SK-N-SH (cell line): ENCODE results near the gene STOX1. TPM values are rescaled to one million over a fixed set of nuclear protein-coding genes. Genes with fewer than 3 reads are reported as not detected.
"Not testable (repeated sequence)": the region's sequence is repeated elsewhere in the genome, so short reads cannot be mapped to it uniquely, and the experiment has no call there.

Source experiments
- CTCF ChIA-PET: fragments of 300-600, 350-600 bp; formaldehyde crosslinking; extraction: SDS; loops from one replicate; lab custom pipeline; 2021; lab: Yijun Ruan, JAX
- POLR2A ChIA-PET: fragments of 350-600 bp; sonication (Branson Sonifier 250); formaldehyde crosslinking; extraction: SDS; loops from one replicate; lab custom pipeline; 2020; ENCODE audit warnings: antibody characterized with exemption, inconsistent platforms; lab: Yijun Ruan, JAX
- DNase-seq: peaks from one replicate; pipeline ENCODE4 v3.0.0; 2012
- H2AFZ ChIP-seq: fragments of 200-600 bp; sonication (generic); 2 replicates; pipeline ENCODE4 v1.8.1; 2016; ENCODE audit warnings: antibody characterized with exemption, mild to moderate bottlenecking, low read depth
- H3F3A ChIP-seq: fragments of 200-600 bp; sonication (generic); replicated peaks from 2 replicates; pipeline ENCODE3; 2016; ENCODE audit warnings: antibody characterized with exemption, mild to moderate bottlenecking; ENCODE audit not compliant: insufficient read depth
- H3K27ac ChIP-seq, 2 experiments: fragments of 200-500 bp in 1 of 2; fragments of 200-600 bp in 1 of 2; sonication (Bioruptor generic) in 1 of 2; sonication (generic), shearing (Covaris generic) in 1 of 2; 2 replicates each; pipeline versions ENCODE4 v1.5.1 to v1.6.1; 2014 to 2016; ENCODE audit warnings: low read depth in 2 of 2, inconsistent platforms in 1 of 2, low read length in 1 of 2, mild to moderate bottlenecking in 1 of 2, mixed read lengths in 1 of 2
- H3K27me3 ChIP-seq: fragments of 200-600 bp; sonication (generic), shearing (Covaris generic); 2 replicates; pipeline ENCODE4 v1.6.1; 2016; ENCODE audit warnings: mixed run types; ENCODE audit not compliant: insufficient read depth
- H3K36me3 ChIP-seq, 2 experiments: fragments of 200-500 bp in 1 of 2; fragments of 200-600 bp in 1 of 2; sonication (Bioruptor generic) in 1 of 2; sonication (generic) in 1 of 2; replicated peaks in 1 of 2; 2 replicates each; pipeline versions ENCODE3 to v1.5.1; 2014 to 2016; ENCODE audit warnings: low read length in 1 of 2, mild to moderate bottlenecking in 1 of 2; ENCODE audit not compliant: insufficient read depth in 2 of 2, control insufficient read depth in 1 of 2
- H3K4me1 ChIP-seq, 2 experiments: fragments of 200-500 bp in 1 of 2; fragments of 200-600 bp in 1 of 2; sonication (Bioruptor generic) in 1 of 2; sonication (generic), shearing (Covaris generic) in 1 of 2; 2 replicates each; pipeline versions ENCODE4 v1.5.1 to v1.6.1; 2014 to 2016; ENCODE audit warnings: low read depth in 1 of 2, low read length in 1 of 2, mixed run types in 1 of 2; ENCODE audit not compliant: insufficient read depth in 2 of 2, control insufficient read depth in 1 of 2
- H3K4me2 ChIP-seq: fragments of 200-600 bp; sonication (generic), shearing (Covaris generic); 2 replicates; pipeline ENCODE4 v1.6.1; 2017; ENCODE audit warnings: mixed run types
- H3K4me3 ChIP-seq, 2 experiments: fragments of 200-500 bp in 1 of 2; fragments of 200-600 bp in 1 of 2; sonication (Bioruptor generic) in 1 of 2; sonication (generic), shearing (Covaris generic) in 1 of 2; 2 replicates each; pipeline versions ENCODE4 v1.5.1 to v1.8.1; 2014 to 2016; ENCODE audit warnings: low read depth in 2 of 2, inconsistent platforms in 1 of 2, low read length in 1 of 2, mild to moderate bottlenecking in 1 of 2, mixed read lengths in 1 of 2, moderate library complexity in 1 of 2
- H3K79me2 ChIP-seq: fragments of 200-600 bp; sonication (generic); 2 replicates; pipeline ENCODE4 v1.8.1; 2017; ENCODE audit warnings: mild to moderate bottlenecking; ENCODE audit not compliant: insufficient read depth
- H3K9ac ChIP-seq: fragments of 200-600 bp; sonication (generic); 2 replicates; pipeline ENCODE4 v1.6.1; 2017; ENCODE audit warnings: mixed run types
- H3K9me2 ChIP-seq: fragments of 200-600 bp; sonication (generic); 2 replicates; pipeline ENCODE4 v1.6.1; 2017; ENCODE audit warnings: mixed run types
- H3K9me3 ChIP-seq: fragments of 200-600 bp; sonication (generic); 2 replicates; pipeline ENCODE4 v1.6.1; 2017; ENCODE audit warnings: mixed run types, mild to moderate bottlenecking, moderate library complexity
- H4K20me1 ChIP-seq: fragments of 200-600 bp; sonication (generic); 2 replicates; pipeline ENCODE4 v1.6.1; 2017; ENCODE audit warnings: mild to moderate bottlenecking, mixed run types; ENCODE audit not compliant: insufficient read depth
- ELF1 ChIP-seq: IDR thresholded peaks from 2 replicates; pipeline ENCODE4 v1.4.0; 2012
- EP300 ChIP-seq, 2 experiments: IDR thresholded peaks; 2 replicates each; pipeline versions ENCODE4 v1.4.0 to v1.6.1; 2012; ENCODE audit warnings: borderline replicate concordance in 1 of 2, low read depth in 1 of 2, low read length in 1 of 2
- FOSL2 ChIP-seq: IDR thresholded peaks from 2 replicates; pipeline ENCODE4 v1.4.0; 2012; ENCODE audit warnings: low read depth, mild to moderate bottlenecking, moderate library complexity, borderline replicate concordance
- FOXM1 ChIP-seq: IDR thresholded peaks from 2 replicates; pipeline ENCODE4 v1.4.0; 2012; ENCODE audit warnings: low read depth, mild to moderate bottlenecking
- GATA2 ChIP-seq: sonication (generic); formaldehyde crosslinking; IDR thresholded peaks from 2 replicates; pipeline ENCODE4 v1.5.0; 2020; ENCODE audit warnings: mild to moderate bottlenecking, missing genetic modification reagents
- MEF2A ChIP-seq: IDR thresholded peaks from 2 replicates; pipeline ENCODE4 v1.4.0; 2012; ENCODE audit warnings: low read depth, borderline replicate concordance
- NFIC ChIP-seq: IDR thresholded peaks from 2 replicates; pipeline ENCODE4 v1.4.0; 2012; ENCODE audit warnings: borderline replicate concordance
- NRF1 ChIP-seq: IDR thresholded peaks from 2 replicates; pipeline ENCODE4 v1.6.1; 2012; ENCODE audit warnings: low read depth, mild to moderate bottlenecking, low read length
- POLR2AphosphoS5 ChIP-seq: IDR thresholded peaks from 2 replicates; pipeline ENCODE4 v1.6.1; 2012; ENCODE audit warnings: low read depth, low read length
- RAD21 ChIP-seq: IDR thresholded peaks from 2 replicates; pipeline ENCODE4 v1.6.1; 2012; ENCODE audit warnings: mild to moderate bottlenecking, low read length
- REST ChIP-seq: IDR thresholded peaks from 2 replicates; pipeline ENCODE4 v1.6.1; 2012; ENCODE audit warnings: mild to moderate bottlenecking, low read depth, low read length, moderate library complexity
- RXRA ChIP-seq: IDR thresholded peaks from 2 replicates; pipeline ENCODE4 v1.4.0; 2012; ENCODE audit warnings: low read depth, mild to moderate bottlenecking, borderline replicate concordance
- SMC3 ChIP-seq: IDR thresholded peaks from 2 replicates; pipeline ENCODE4 v1.6.1; 2012; ENCODE audit warnings: low read depth, low read length, improper control_type of control experiment
- WGBS: methylation state at CpG from one replicate; pipeline ENCODE4 v1.1.6; 2017; ENCODE audit warnings: low lambda C conversion rate; 5-methylcytosine and 5-hydroxymethylcytosine counted together
- polyA plus RNA-seq, 3 experiments: library from polyadenylated mRNA; depleted of rRNA; stranded (reverse); fragments of >200 nt; gene quantifications; 2 replicates each; pipeline ENCODE4 v1.2.3, GENCODE V29; 2012
- TF ChIP-seq, protein P1 (sequence below): IDR thresholded peaks from 2 replicates; pipeline ENCODE4 v1.4.0; 2012; ENCODE audit warnings: low read depth, borderline replicate concordance
- TF ChIP-seq, protein P2 (sequence below): fragments of 200-600 bp; sonication (generic); IDR thresholded peaks from 2 replicates; pipeline ENCODE4 v1.6.1; 2017; ENCODE audit warnings: antibody characterized with exemption, mild to moderate bottlenecking, moderate library complexity
- TF ChIP-seq, protein P3 (sequence below): fragments of 150-350 bp; IDR thresholded peaks from 2 replicates; pipeline ENCODE4 v1.6.1; 2016; ENCODE audit warnings: mild to moderate bottlenecking, low read depth, low read length

STOX1 gene
- polyA plus RNA-seq, 1 of the 3 experiments (the other 2 are of a cell fraction), result 0.13 TPM

GRCh38 chr10:68840650-68841049 is 13.3 kb downstream of the STOX1 start:
- H3K79me2 ChIP-seq, H3K4me2 ChIP-seq, H3K27ac ChIP-seq, CTCF ChIA-PET, H3K36me3 ChIP-seq, H3K9ac ChIP-seq, H4K20me1 ChIP-seq, H3K9me2 ChIP-seq, DNase-seq, H2AFZ ChIP-seq, H3K9me3 ChIP-seq, H3K4me1 ChIP-seq, H3F3A ChIP-seq, H3K27me3 ChIP-seq, H3K4me3 ChIP-seq, POLR2A ChIA-PET: not testable (repeated sequence)
- WGBS, result 98% methylated on average over 9 of the region's 9 CpGs

DNA sequence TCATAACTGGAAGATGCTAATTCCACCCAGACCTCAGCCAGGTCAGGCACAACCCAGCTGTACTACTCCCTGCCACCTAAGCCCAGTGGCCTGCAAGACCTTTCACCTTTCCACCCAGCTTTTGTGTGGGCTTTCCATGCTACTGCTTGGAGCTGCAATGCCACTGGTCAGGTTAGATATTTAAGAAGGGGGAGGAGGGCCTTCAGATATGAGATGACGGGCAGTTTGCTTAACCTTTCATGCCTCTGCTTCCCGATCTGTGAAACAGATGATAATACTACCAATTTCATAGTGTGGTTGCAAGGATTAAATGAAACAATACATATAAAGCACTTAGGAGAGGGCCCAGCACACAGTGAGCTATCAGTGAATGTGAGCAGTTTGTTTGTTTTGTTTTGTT is 20.9 kb downstream of the STOX1 start:
- CTCF ChIA-PET, result no interaction called here

DNA sequence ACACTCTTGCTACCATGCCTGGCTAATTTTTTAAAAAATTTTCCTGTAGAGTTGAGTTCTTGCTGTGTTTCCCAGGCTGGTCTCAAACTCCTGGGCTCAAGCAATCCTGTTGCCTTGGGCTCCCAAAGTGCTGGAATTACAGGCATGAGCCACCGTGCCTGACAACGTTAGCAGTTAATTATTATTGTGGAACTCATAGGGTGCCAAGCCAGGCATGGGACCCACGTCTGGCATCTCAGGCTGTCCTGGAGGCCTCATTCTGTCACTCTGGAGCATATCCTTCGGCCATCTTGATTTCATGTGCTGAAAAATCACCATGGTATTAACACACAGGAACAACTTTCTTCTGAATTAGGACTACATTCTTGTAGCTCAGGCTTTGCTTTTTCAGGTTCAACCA is 21.5 kb downstream of the STOX1 start:
- CTCF ChIA-PET, result no interaction called here
- H3K9ac ChIP-seq, result no peak overlapping the region
- no peak for DNase-seq
- WGBS, result 72% methylated on average over 4 of the region's 4 CpGs
- H3K4me1 ChIP-seq, result no peaks in the 10 kb centered on the region
- no peaks in the 10 kb centered on the region for H4K20me1 ChIP-seq
- H3K27ac ChIP-seq, result no peak overlapping the region
- H3K36me3 ChIP-seq, result no peaks in the 10 kb centered on the region
- H3K79me2 ChIP-seq, result no peaks in the 10 kb centered on the region
- no peak overlapping the region for H3K4me2 ChIP-seq
- POLR2A ChIA-PET, result no interaction called here
- H3K4me3 ChIP-seq, result no peak overlapping the region
- no peaks in the 10 kb centered on the region for H3F3A ChIP-seq
- no peaks in the 10 kb centered on the region for H3K9me3 ChIP-seq
- no peaks in the 10 kb centered on the region for H3K27me3 ChIP-seq
- no peaks in the 10 kb centered on the region for H3K9me2 ChIP-seq
- H2AFZ ChIP-seq, result no peak overlapping the region
- TF ChIP-seq, protein P1, sequence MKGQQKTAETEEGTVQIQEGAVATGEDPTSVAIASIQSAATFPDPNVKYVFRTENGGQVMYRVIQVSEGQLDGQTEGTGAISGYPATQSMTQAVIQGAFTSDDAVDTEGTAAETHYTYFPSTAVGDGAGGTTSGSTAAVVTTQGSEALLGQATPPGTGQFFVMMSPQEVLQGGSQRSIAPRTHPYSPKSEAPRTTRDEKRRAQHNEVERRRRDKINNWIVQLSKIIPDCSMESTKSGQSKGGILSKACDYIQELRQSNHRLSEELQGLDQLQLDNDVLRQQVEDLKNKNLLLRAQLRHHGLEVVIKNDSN, result no peak
- TF ChIP-seq, protein P2, sequence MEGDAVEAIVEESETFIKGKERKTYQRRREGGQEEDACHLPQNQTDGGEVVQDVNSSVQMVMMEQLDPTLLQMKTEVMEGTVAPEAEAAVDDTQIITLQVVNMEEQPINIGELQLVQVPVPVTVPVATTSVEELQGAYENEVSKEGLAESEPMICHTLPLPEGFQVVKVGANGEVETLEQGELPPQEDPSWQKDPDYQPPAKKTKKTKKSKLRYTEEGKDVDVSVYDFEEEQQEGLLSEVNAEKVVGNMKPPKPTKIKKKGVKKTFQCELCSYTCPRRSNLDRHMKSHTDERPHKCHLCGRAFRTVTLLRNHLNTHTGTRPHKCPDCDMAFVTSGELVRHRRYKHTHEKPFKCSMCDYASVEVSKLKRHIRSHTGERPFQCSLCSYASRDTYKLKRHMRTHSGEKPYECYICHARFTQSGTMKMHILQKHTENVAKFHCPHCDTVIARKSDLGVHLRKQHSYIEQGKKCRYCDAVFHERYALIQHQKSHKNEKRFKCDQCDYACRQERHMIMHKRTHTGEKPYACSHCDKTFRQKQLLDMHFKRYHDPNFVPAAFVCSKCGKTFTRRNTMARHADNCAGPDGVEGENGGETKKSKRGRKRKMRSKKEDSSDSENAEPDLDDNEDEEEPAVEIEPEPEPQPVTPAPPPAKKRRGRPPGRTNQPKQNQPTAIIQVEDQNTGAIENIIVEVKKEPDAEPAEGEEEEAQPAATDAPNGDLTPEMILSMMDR, result no peak
- no peak for TF ChIP-seq NRF1
- no peak for TF ChIP-seq REST
- TF ChIP-seq, protein P3, sequence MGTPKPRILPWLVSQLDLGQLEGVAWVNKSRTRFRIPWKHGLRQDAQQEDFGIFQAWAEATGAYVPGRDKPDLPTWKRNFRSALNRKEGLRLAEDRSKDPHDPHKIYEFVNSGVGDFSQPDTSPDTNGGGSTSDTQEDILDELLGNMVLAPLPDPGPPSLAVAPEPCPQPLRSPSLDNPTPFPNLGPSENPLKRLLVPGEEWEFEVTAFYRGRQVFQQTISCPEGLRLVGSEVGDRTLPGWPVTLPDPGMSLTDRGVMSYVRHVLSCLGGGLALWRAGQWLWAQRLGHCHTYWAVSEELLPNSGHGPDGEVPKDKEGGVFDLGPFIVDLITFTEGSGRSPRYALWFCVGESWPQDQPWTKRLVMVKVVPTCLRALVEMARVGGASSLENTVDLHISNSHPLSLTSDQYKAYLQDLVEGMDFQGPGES, result no peak
- no peak for TF ChIP-seq MEF2A
- TF ChIP-seq ELF1, result no peak
- TF ChIP-seq EP300 (IDR thresholded peaks at IDR 0.05; ENCODE audit: borderline replicate concordance in 1 of 2, low read depth in 1 of 2, low read length in 1 of 2), result no peak
- no peak for TF ChIP-seq GATA2 (CRISPR knock-in tag)
- no peak for TF ChIP-seq NFIC
- no peak for TF ChIP-seq FOSL2
- TF ChIP-seq RAD21, result no peak
- no peak for TF ChIP-seq FOXM1

More for the DNA sequence above, 20.9 kb downstream of the STOX1 start:
- Histone ChIP-seq H4K20me1 (no peaks in the 10 kb centered on the region), H3K9me2 (no peaks in the 10 kb centered on the region), H3K79me2 (no peaks in the 10 kb centered on the region), H3F3A (no peaks in the 10 kb centered on the region), H3K36me3 (no peaks in the 10 kb centered on the region), H3K27me3 (no peaks in the 10 kb centered on the region), H2AFZ (no peak overlapping the region), H3K4me2 (no peak overlapping the region), H3K4me1 (no peaks in the 10 kb centered on the region), H3K27ac (no peak overlapping the region), H3K9ac (no peak overlapping the region), H3K9me3 (no peaks in the 10 kb centered on the region), H3K4me3 (no peak overlapping the region)
- DNase-seq, result no peak
- no peak for TF ChIP-seq SMC3
- no peak for TF ChIP-seq ELF1
- TF ChIP-seq RXRA, result no peak
- no peak for TF ChIP-seq POLR2AphosphoS5
- 88% methylated on average over 2 of the region's 2 CpGs for WGBS
- POLR2A ChIA-PET, result no interaction called here
